A549 (cell line): Measurements from ENCODE around the gene CMTR1. TPM values are rescaled to one million over a fixed set of nuclear protein-coding genes. Genes with fewer than 3 reads are reported as not detected.

ENCODE experiments used
- ATAC-seq, 2 experiments: fragments of 200-7000 bp in 1 of 2; fragments of >200 bp in 1 of 2; cut with Nextera tagmentation in 1 of 2; cut with Tn5 transposase in 1 of 2; 3 replicates each; pipeline versions ENCODE4 v1.8.0 to v1.9.1; 2018 to 2020; ENCODE audit warnings: mild to moderate bottlenecking in 1 of 2, moderate library complexity in 1 of 2
- CTCF ChIA-PET: fragments of 300-600 bp; sonication (Branson Sonifier 250); formaldehyde crosslinking; extraction: SDS; loops from one replicate; lab custom pipeline; 2021; ENCODE audit warnings: antibody characterized with exemption, inconsistent platforms; lab: Yijun Ruan, JAX
- POLR2A ChIA-PET: fragments of 350-600 bp; formaldehyde crosslinking; extraction: SDS; loops from one replicate; lab custom pipeline; 2021; ENCODE audit warnings: antibody characterized with exemption, inconsistent platforms; lab: Yijun Ruan, JAX
- DNase-seq, 2 experiments: peaks; one replicate each; pipeline versions ENCODE4 v3.0.0 to v3.0.0-alpha.2; 2011 to 2016; ENCODE audit warnings: low read depth in 1 of 2, low spot score in 1 of 2
- FAIRE-seq: peaks from 2 replicates; lab custom pipeline; 2011; peaks lifted over from hg19 to GRCh38; lab: Jason Lieb, UNC
- H3K27ac ChIP-seq, 2 experiments: fragments of >200 bp; sonication (Bioruptor Twin); formaldehyde crosslinking; 3 replicates each; pipeline ENCODE4 v1.5.1; 2016 to 2017
- H3K4me1 ChIP-seq: fragments of >200 bp; sonication (Bioruptor Twin); formaldehyde crosslinking; 3 replicates; pipeline ENCODE4 v1.6.1; 2016
- H3K4me2 ChIP-seq: fragments of >200 bp; sonication (Bioruptor Twin); formaldehyde crosslinking; 3 replicates; pipeline ENCODE4 v1.6.1; 2016
- H3K4me3 ChIP-seq: fragments of >200 bp; sonication (Bioruptor Twin); formaldehyde crosslinking; 3 replicates; pipeline ENCODE4 v1.5.1; 2016
- H3K9me3 ChIP-seq: fragments of >200 bp; sonication (Bioruptor Twin); formaldehyde crosslinking; 3 replicates; pipeline ENCODE4 v1.6.1; 2016
- BHLHE40 ChIP-seq: IDR thresholded peaks from 2 replicates; pipeline ENCODE4 v1.6.1; 2012; ENCODE audit warnings: low read depth, low read length, inconsistent platforms
- CBX8 ChIP-seq: fragments of 200-600 bp; sonication (generic); IDR thresholded peaks from 2 replicates; pipeline ENCODE4 v1.6.1; 2016
- CEBPB ChIP-seq, 2 experiments: fragments of >200 bp in 1 of 2; sonication (Bioruptor Twin) in 1 of 2; formaldehyde crosslinking in 1 of 2; IDR thresholded peaks; 2 replicates each; pipeline ENCODE4 v1.6.1; 2012 to 2016
- CHD2 ChIP-seq: fragments of 150-350 bp; IDR thresholded peaks from 2 replicates; pipeline ENCODE4 v1.6.1; 2014; ENCODE audit warnings: low read length; ENCODE audit not compliant: partially characterized antibody
- CHD4 ChIP-seq: fragments of 200-600 bp; sonication (generic); IDR thresholded peaks from 2 replicates; pipeline ENCODE4 v1.6.1; 2016; ENCODE audit warnings: antibody characterized with exemption, mild to moderate bottlenecking, borderline replicate concordance
- ELK1 ChIP-seq: fragments of 150-350 bp; IDR thresholded peaks from 2 replicates; pipeline ENCODE4 v1.6.1; 2014; ENCODE audit warnings: low read depth, mild to moderate bottlenecking, low read length
- FOSB ChIP-seq: fragments of 250-450 bp; sonication (Bioruptor Pico); IDR thresholded peaks from 2 replicates; pipeline ENCODE4 v1.5.0; 2020; ENCODE audit warnings: mild to moderate bottlenecking, moderate library complexity
- FOSL2 ChIP-seq, 2 experiments: fragments of 450-650 bp in 1 of 2; fragments of >200 bp in 1 of 2; sonication (Bioruptor Twin) in 1 of 2; formaldehyde crosslinking; IDR thresholded peaks; 2 replicates each; pipeline versions ENCODE4 v1.5.0 to v1.6.1; 2016 to 2020; ENCODE audit warnings: mild to moderate bottlenecking in 1 of 2, moderate library complexity in 1 of 2
- GATA3 ChIP-seq: IDR thresholded peaks from 2 replicates; pipeline ENCODE4 v1.6.1; 2012; ENCODE audit warnings: borderline replicate concordance
- HDAC2 ChIP-seq: fragments of 200-600 bp; sonication (generic); IDR thresholded peaks from 2 replicates; pipeline ENCODE4 v1.6.1; 2016
- HOXA7 ChIP-seq: fragments of 250-450 bp; sonication (Bioruptor Pico); IDR thresholded peaks from 2 replicates; pipeline ENCODE4 v1.5.0; 2020; ENCODE audit warnings: mild to moderate bottlenecking, moderate library complexity
- HOXB5 ChIP-seq: fragments of 250-450 bp; sonication (Bioruptor Pico); IDR thresholded peaks from 2 replicates; pipeline ENCODE4 v1.5.0; 2020; ENCODE audit warnings: mild to moderate bottlenecking, moderate library complexity
- KDM5A ChIP-seq: fragments of 200-600 bp; sonication (generic); IDR thresholded peaks from 2 replicates; pipeline ENCODE4 v1.6.1; 2016; ENCODE audit warnings: antibody characterized with exemption, mild to moderate bottlenecking
- MAX ChIP-seq: IDR thresholded peaks from 2 replicates; pipeline ENCODE4 v1.6.1; 2012
- MYC ChIP-seq: IDR thresholded peaks from 2 replicates; pipeline ENCODE4 v1.6.1; 2012; ENCODE audit warnings: mild to moderate bottlenecking, inconsistent platforms, low read length, improper control_type of control experiment, borderline replicate concordance
- NPAS2 ChIP-seq: fragments of 250-450 bp; sonication (Bioruptor Pico); IDR thresholded peaks from 2 replicates; pipeline ENCODE4 v1.8.0; 2022; ENCODE audit warnings: mild to moderate bottlenecking, moderate library complexity, borderline replicate concordance
- NR3C1 ChIP-seq: fragments of >200 bp; sonication (Bioruptor Twin); formaldehyde crosslinking; IDR thresholded peaks from 3 replicates; pipeline ENCODE4 v1.6.1; 2017
- POLR2A ChIP-seq: IDR thresholded peaks from 2 replicates; pipeline ENCODE4 v1.6.1; 2012; ENCODE audit warnings: mild to moderate bottlenecking, low read length
- POLR2AphosphoS2 ChIP-seq: conservative IDR thresholded peaks from 2 replicates; pipeline ENCODE4 v1.6.1; 2012; ENCODE audit warnings: low read length, improper control_type of control experiment, inconsistent platforms
- RAD21 ChIP-seq, 2 experiments: fragments of >200 bp in 1 of 2; sonication (Bioruptor Twin) in 1 of 2; formaldehyde crosslinking in 1 of 2; IDR thresholded peaks in 1 of 2; conservative IDR thresholded peaks in 1 of 2; 2 replicates in 1 of 2; 3 replicates in 1 of 2; pipeline ENCODE4 v1.6.1; 2012 to 2018; ENCODE audit warnings: inconsistent platforms in 1 of 2
- RCOR1 ChIP-seq: fragments of 150-350 bp; IDR thresholded peaks from 2 replicates; pipeline ENCODE4 v1.6.1; 2014; ENCODE audit warnings: antibody characterized with exemption, low read length, low read depth
- RFX5 ChIP-seq: fragments of 450-650 bp; IDR thresholded peaks from 2 replicates; pipeline ENCODE4 v1.7.1; 2014; ENCODE audit warnings: antibody characterized with exemption, mild to moderate bottlenecking, moderate library complexity
- TFCP2L1 ChIP-seq: fragments of 250-450 bp; sonication (Bioruptor Pico); IDR thresholded peaks from 2 replicates; pipeline ENCODE4 v1.5.0; 2021; ENCODE audit warnings: mild to moderate bottlenecking
- TP53 ChIP-seq: fragments of 250-450 bp; sonication (Bioruptor Pico); IDR thresholded peaks from 2 replicates; pipeline ENCODE4 v1.5.0; 2021; ENCODE audit warnings: mild to moderate bottlenecking, moderate library complexity
- WGBS: methylation state at CpG from one replicate; pipeline ENCODE4 v1.1.6; 2017; ENCODE audit errors: missing lambda C conversion rate; 5-methylcytosine and 5-hydroxymethylcytosine counted together
- polyA plus RNA-seq, 4 experiments: library from polyadenylated mRNA; depleted of rRNA in 3 of 4; stranded (reverse); fragments of >200 nt; fragmentation: RNase III in 1 of 4; extraction: RNeasy Plus Mini Kit Qiagen cat#74134 plus additional on column Dnase treatment in 1 of 4; gene quantifications; 2 replicates in 3 of 4; 3 replicates in 1 of 4; pipeline ENCODE4 v1.2.3, GENCODE V29; 2011 to 2017

The CMTR1 gene
- polyA plus RNA-seq, 2 of the 4 experiments (the other 2 are of a cell fraction) = 17.0 to 17.8 TPM

- 81% methylated on average over 15 of the region's 15 CpGs for WGBS
- H3K9me3 ChIP-seq = no peaks in the 10 kb centered on the region
- H3K4me3 ChIP-seq = no peak overlapping the region
- ChIA-PET POLR2A (no interaction called here), CTCF (interaction anchor here (0.8 to 4.2 kb wide), 6 partner anchors 9 to 210 kb away, joined by 3 to 30 read pairs (median 4); no protein-coding TSS in a partner anchor)
- no peak for FAIRE-seq
- no peak overlapping the region for H3K4me2 ChIP-seq
- DNase-seq = no peak
- no peaks in the 10 kb centered on the region for H3K4me1 ChIP-seq
- no peak for ATAC-seq
- no peak for TF ChIP-seq HOXA7
- TF ChIP-seq KDM5A = no peak
- TF ChIP-seq HDAC2 = no peak
- TF ChIP-seq CHD2 = no peak
- TF ChIP-seq MYC = no peak
- TF ChIP-seq ELK1 = no peak
- no peak for TF ChIP-seq CBX8
- TF ChIP-seq BHLHE40 = no peak
- no peak for TF ChIP-seq HOXB5 (CRISPR knock-in tag)
- H3K27ac ChIP-seq = no peak overlapping the region
Observed at GRCh38 chr6:37481711-37482605, 48.9 kb downstream of the CMTR1 start.

GRCh38 chr6:37482606-37483251 lies 49.7 kb downstream of the CMTR1 start:
- no peaks in the 10 kb centered on the region for H3K9me3 ChIP-seq
- WGBS = 68% methylated on average over 8 of the region's 10 CpGs
- no peak overlapping the region for H3K4me3 ChIP-seq
- ChIA-PET CTCF (interaction anchor here (0.7 to 4.2 kb wide), 6 partner anchors 8 to 209 kb away, joined by 3 to 30 read pairs (median 4); no protein-coding TSS in a partner anchor), POLR2A (no interaction called here)
- H3K4me2 ChIP-seq = no peak overlapping the region
- H3K27ac ChIP-seq = no peak overlapping the region
- no peaks in the 10 kb centered on the region for H3K4me1 ChIP-seq
- FAIRE-seq (no peak), ATAC-seq (no peak), DNase-seq (no peak)
- no peak for TF ChIP-seq POLR2A
- TF ChIP-seq RAD21 (conservative IDR thresholded peaks at IDR 0.05 in 1 of 2, IDR thresholded peaks at IDR 0.05 in 1 of 2) = no peak
- no peak for TF ChIP-seq MAX
- no peak for TF ChIP-seq NR3C1
- no peak for TF ChIP-seq TP53
- TF ChIP-seq FOSL2 (IDR thresholded peaks at IDR 0.05) = no peak
- no peak for TF ChIP-seq FOSL2 (CRISPR knock-in tag; IDR thresholded peaks at IDR 0.05)
- no peak for TF ChIP-seq GATA3
- TF ChIP-seq FOSB = no peak
- no peak for TF ChIP-seq CHD4
- no peak for TF ChIP-seq HDAC2
- no peak for TF ChIP-seq BHLHE40
- TF ChIP-seq NPAS2 (CRISPR knock-in tag) = no peak
- TF ChIP-seq CEBPB (IDR thresholded peaks at IDR 0.05) = no peak
- no peak for TF ChIP-seq POLR2AphosphoS2
- no peak for TF ChIP-seq TFCP2L1 (CRISPR knock-in tag)
- TF ChIP-seq RFX5 = no peak
- no peak for TF ChIP-seq RCOR1
